Amygdala (tissue), 56 donors: ENCODE data around the gene TPST1.
"Not testable (repeated sequence)": the region's sequence is repeated elsewhere in the genome, so short reads cannot be mapped to it uniquely, and the experiment has no call there.

ENCODE experiments used
- DNase-seq, 56 donors: peaks; one replicate each; lab custom pipeline; 2025; lab: John Stamatoyannopoulos, UW

TPST1 gene

DNA sequence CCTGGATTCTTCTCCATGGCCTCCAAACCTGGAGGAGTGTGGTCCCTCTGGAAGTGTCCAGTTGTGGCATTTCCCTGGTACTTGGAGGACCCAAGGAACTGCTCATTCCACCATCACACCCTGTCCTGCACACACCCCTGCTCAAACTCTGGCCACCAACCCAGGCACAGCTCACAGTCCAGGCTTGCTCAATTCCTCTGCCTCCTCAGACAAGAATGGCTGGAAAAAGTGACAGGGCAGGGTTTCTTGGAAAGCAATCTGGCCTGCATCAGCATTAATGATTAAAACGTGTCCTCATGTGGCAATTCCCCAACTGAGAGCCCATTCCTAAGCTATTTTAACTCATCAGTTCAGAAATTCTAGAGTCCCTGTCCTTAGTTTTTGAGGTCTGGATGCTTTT lies 17.2 kb upstream of the TPST1 start:
- no peak for DNase-seq

DNA sequence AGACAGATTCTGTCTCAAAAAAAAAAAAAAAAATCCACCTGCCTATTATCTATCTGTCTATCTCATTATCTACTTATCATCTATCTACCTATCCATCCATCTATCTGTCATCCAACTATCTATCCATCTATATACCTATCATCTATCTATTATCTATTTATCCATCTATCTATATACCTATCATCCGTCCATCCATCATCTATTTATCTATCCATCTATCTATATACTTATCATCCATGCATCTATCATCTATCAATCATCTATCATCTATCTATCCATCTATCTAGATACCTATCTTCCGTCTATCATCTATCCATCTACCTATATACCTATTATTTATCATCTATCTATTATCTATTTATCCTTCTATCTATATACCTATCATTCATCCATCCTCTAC lies 16.5 kb upstream of the TPST1 start:
- no peak for DNase-seq

DNA sequence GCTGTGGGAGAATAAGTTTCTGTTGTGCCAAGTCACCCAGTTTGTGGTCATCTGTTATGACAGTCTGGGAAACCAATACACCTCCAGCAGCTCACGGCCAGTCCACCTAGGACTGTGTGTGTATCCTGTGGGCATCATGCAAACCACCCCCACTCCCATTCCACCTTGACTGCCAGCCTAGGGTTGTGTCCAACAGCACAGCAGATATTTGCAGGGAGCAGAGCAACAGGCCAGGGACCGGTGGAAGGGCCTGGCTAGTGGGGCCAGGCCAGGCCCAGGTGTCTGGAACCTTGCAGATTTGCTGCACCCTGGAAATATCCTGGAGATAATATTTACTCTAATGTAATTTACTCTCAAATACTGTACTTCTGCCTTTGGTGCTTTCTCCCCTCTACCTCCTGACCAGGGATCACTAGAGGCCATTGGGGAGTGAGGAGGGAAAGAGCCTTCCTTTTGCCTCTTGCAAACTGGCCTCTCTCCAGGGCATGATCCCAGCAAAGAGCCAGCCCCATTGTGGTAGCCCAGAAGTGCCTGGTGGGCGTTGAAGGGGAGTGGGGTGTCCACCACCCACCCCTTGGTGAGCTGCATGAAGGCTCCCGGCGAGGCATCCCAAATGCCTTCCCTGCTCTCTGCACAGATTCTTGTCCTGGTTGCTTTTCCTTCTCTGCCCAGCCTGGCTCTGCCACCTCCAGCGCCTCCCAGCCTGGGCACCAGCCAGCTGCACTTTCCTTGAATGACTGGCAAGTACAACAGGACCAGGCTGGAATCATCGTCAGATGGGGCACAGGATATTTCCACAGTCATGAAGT lies 15.2 kb upstream of the TPST1 start:
- peak in 1 of 56 donors; percentile 3 for DNase-seq

DNA sequence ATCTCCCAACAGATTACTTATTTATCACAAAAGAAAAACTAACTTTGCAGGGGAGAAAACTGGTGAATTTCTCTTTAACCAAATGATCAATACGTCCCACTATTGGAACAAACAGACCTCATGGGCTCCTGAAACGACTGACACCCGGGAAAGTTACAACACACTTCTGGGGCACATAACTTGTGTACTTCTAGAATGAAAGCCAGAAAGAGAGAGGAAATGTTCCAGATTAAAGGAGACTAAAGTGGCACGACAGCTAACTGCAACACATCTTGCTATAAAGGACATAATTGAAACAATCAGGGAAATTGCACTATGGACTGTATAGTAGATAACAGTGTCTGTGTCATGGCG lies 14.7 kb upstream of the TPST1 start:
- no peak for DNase-seq

DNA sequence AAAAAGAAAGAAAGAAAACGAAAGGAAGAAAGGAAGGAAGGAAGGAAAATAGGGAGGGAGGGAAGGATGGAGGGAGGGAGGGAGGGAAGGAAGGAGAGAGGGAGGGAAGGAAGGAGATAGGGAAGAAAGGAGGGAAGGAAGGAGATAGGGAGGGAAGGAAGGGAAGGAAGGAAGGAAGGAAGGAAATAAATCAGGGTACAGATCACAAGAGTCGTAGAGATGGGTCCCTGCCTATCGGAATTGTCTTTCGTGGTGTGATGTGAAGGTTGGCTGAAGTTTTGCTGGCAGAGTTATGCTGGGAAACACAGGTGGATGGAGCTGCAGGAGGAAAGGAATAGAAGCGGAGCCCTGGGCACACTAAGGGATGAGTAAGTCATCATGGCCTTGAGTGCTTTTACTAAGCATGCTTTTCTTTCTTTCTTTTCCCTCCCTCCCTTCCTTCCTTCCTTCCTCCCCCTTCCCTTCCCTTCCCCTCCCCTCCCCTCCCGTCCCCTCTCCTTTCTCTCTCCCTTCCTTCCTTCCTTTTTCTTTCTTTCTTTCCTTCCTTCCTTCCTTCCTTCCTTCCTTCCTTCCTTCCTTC lies 11.9 kb upstream of the TPST1 start:
- no peak for DNase-seq

DNA sequence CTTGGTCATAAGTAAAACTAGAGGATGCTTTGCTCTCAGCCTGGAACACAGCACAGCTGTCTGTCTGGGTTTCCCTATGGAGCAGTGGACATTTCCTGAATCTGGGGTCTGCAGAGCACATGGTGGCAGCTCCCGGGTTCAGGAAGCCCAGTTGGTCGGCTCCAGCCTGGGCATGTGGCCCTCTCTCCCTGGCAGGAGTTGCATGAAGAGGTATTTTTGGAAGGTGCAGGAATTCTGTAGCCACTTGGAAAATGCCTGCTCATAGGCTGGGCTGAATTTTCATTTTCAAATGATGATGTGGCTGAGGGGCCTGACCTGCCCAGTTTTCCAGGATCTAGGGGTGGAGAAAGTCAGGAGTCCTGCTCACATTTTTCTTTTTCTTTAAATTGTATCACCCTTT lies 6.7 kb upstream of the TPST1 start:
- DNase-seq, result no peak

DNA sequence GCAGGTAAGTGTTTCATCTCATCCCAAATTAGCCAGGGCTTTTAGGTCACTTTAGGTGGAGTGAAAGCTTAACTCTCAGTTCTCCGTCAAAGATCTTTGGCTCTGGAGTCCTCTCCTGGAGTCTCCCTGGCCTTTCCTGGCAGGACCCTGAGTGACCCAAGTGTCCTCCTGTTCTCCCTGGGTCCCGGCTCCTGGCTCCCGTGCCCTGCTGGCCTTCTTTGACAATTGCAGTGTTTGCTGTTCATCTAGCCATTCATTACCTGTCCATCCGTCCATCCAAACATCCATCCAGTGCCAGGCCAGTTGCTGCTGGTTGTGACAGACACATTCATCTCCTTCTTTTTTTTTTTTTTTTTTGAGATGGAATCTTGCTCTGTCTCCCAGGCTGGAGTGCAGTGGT lies 6.2 kb upstream of the TPST1 start:
- DNase-seq, result no peak

DNA sequence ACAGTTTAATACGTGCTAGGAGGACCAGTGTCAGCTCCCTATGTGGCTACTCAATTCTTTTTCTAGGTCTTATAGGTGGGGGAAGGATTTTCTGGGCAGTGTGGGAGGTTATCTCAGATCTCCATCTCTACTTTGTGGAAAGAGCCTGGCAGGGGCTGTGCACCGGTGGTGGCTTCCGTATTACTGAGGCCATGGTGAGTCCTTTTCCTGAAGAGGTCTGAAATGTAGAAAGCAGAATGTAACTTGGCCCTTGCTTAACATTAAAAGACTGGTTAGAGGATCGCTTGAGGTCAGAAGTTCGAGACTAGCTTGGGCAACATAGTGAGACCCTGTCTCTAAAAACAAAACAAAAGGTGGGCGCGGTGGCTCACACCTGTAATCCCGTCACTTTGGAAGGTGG lies 2.7 kb upstream of the TPST1 start:
- DNase-seq, result no peak

DNA sequence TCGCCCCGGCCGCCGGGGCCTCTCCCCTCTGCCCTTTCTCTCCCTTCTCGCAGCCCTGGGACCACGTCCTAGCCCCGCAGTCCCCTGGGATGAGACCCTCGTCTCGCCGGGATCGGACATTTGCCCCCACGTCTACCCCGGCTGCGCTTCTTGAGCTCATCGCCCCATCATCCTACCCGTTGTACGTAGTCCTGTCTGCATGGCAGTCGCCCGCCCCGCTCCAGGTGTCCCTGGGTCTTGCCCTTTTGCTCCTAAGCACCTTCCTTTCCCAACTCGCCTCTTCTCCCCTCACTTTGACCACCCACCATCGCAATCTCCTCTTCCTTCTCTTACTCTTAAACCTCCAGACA lies 582 bp downstream of the TPST1 start:
- DNase-seq, result peak in 16 of 56 donors; percentile 17 to 54 (median 28)

DNA sequence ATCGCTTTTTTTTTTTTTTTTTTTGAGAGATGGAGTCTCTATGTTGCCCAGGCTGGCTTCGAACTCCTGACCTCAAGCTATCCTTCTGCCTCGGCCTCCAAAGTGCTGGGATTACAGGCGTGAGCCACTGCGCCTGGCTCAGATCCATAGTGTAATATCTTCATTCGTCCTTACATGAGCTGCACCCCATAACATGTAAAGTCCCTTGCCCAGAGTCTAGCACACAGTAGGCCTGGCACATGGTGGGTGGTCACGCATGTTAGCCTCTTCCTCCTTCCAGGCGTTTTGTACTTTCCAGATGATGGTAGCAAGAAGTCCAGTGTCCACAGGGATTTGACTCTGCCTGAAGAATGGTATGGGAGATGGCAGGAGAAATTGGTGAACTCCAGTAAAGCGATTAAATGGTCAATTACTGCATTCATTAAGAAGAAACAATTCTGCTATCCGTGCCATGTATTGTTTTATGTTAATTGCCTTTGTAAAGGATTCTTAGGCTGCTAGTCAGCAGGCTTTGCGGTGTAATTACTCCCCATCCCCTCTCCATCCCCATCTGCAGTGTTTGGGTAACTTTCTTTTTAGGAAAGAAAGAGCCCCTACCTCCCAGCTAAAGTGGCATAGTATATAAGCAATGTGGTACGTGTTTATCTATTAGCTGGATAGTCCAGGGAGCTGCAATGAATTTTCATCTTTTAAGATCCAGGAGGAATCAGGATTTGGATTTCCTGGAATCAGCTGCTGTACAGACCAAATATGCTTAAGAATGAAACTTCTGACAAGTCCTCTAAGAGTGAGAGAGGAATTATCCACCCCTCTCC lies 1.2 kb downstream of the TPST1 start:
- DNase-seq, result peak in 2 of 56 donors; percentile 7 to 24

DNA sequence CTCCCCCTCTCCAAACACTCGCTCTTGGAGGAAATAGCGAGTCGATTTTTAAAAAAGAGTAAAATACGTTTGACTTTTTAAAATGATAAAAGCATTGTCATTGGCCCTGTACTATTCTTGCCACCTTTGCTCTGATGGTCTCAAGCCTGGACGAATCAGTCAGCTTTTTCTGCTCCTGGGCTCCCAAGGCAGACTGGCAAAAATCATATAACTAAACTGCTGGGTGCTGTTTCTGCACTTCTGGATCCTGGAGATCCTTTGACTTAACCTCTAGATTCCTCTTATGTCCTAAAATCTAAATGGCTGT lies 1.8 kb downstream of the TPST1 start:
- no peak for DNase-seq

DNA sequence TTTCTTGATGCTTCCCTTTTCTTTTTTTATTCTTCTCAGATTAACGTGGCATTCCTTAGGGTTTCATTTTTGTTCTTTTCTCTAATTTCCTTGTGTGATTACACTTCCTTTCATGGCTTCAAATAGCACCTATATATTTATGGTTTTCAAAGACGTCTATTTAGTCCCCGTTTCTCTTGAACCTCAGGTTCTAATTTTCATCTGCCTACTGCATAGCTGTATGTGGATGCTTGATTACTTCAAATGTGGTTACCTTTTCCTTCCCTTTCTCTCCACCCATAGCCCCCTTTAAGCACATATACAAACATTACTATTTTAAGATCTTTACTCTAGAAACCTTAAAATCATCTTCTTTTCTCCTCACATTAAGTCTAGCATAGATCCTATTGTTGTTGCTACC lies 2.4 kb downstream of the TPST1 start:
- DNase-seq, result no peak

DNA sequence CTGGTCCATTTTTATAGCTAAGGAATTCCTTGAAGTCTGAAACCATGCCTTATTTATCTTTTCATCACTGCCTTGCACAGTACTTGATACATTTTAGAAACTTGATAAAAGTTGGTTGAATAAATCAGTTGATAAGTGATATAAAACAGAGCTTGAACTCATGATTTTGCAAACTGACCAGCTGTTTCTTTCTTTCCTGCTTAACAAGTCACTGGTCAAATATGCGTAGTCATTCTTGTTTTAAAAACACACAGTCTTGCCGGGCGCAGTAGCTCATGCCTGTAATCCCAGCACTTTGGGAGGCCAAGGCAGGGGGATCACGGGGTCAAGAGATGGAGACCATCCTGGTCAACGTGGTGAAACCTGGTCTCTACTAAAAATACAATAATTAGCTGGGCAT lies 6.3 kb downstream of the TPST1 start:
- DNase-seq, result no peak

DNA sequence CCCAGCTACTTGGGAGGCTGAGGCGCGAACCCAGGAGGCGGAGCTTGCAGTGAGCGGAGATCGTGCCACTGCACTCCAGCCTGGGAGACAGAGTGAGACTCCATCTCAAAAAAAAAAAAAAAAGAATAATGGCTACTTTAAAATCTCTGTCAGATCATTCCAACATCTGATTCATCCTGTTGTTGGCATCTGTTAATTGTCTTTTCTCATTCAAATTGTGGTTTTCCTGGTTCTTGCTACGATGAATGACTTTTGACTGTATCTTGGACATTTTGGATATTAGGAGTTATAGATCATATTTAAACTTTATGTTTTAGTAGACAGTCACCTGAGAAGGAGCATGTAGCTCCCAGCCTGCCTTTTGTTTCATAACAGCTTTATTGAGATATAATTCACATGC lies 8.5 kb downstream of the TPST1 start:
- no peak for DNase-seq

DNA sequence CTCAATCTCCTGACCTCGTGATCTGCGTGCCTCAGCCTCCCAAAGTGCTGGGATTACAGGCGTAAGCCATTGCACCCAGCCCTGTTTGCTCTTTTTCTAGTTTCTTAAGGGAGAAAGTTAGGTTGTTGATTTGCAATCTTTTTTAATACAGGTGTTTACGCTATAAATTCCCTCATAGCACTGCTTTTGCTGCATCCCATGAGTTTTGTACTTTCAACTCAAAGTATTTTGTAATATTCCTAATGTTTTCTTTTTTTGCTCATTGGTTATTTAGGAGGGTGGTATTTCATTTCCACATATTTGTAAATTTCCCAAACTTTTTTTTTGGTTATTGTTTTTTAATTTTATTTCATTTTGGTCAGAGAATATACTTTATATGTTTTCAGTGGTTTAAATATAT lies 11.6 kb downstream of the TPST1 start:
- DNase-seq, result no peak

DNA sequence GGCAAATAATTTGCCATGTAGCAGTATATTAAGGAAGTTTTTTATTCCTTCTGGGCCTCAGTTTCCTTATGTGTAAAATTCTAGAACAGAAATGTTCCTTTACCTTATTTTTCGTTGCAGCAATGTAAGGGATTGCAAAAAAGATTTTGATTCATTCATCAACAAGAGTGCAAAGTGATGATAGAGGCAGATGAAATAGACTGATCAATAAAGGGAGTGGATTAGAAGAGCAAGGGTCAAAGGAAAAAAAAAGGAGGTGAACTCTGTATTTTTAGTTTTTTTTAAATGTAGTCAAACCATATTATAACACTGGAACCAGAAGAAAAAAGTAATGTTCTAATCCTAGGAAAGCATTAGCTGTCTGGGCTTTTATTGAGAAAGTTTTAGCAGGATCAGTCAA lies 14.7 kb downstream of the TPST1 start:
- DNase-seq, result no peak

DNA sequence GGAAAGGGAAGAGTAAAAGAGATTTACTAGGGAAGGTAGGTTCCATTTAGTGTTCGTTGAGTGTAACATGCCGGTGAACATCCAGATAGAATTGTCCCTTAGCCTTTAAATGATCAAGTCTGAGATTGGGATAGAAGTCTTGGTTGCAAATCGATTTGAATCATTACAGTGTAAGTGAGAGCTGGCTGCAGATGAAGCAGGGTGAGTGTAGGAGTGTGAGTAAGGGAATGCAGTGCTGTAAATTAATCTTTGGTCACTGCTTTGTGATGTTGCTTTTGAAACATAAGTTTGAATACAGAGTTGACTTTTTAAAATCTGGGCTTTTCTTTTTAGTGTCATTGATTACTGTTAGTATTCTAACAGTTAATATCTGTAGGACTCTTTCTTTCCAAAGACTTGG lies 16.3 kb downstream of the TPST1 start:
- DNase-seq, result no peak

DNA sequence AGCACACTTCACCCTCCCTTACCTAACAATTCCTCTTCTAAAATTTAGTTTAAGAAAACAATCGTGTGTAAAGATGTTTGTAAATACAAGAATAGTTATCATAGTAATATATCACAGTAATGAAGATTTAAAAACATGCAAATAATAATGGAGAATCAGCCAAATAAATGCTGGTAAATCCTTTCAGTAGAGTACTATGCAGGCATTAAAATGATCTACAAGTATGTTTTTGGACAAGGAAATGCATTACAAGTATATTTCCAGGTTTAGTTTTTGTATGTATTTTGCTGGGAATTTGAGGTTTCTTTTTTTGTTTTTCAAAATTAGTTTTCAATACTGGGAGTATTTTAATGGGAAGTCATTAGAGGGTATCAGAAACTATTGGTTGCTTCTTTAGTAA lies 22.7 kb downstream of the TPST1 start:
- DNase-seq, result no peak

DNA sequence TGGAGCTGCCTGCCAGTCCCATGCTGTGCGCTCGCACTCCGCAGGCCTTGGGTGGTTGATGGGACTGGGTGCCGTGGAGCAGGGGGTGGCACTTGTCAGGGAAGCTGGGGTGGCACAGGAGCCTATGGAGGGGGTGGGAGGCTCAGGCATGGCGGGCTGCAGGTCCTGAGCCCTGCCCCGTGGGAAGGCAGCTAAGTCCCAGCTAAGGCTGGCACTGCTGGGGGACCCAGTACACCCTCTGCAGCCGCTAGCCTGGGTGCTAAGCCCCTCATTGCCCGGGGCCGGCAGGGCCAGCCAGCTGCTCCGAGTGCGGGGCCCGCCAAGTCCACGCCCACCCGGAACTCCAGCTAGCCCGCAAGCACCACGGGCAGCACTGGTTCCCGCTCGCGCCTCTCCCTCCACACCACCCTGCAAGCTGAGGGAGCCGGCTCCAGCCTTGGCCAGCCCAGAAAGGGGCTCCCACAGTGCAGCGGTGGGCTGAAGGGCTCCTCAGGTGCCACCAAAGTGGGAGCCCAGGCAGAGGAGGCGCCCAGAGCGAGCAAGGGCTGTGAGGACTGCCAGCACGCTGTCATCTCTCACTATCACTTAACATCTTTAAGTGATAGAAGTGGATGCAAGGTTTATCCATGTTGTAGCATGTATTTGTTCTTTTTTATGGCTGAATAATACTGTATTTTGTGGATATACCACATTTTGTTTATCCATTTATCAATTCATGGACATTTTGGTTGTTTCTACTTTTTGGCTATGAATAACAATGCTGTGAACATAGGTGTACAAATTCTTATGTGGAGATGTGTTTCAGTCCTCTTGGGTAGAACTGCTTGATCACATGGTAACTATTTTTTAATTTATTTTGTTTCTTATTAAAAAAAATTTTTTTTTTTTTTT lies 26.4 kb downstream of the TPST1 start:
- DNase-seq, result not testable (repeated sequence)

DNA sequence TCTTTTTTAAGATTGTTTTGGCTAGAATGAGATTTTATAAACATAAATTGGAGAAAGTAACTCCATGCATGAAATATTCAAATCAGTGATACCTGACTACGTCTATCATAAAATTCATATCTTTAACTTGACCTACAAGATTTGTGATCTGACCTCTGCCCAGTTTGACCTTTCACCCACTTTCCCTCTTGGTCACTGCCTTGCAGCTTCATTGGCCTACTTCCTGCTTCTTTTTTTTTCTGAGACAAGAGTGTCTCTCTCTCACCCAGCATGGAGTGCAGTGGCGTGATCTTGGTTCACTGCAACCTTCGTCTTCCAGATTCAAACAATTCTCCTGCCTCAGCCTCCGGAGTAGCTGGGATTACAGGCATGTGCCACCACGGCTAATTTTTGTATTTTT lies 28.5 kb downstream of the TPST1 start:
- no peak for DNase-seq

DNA sequence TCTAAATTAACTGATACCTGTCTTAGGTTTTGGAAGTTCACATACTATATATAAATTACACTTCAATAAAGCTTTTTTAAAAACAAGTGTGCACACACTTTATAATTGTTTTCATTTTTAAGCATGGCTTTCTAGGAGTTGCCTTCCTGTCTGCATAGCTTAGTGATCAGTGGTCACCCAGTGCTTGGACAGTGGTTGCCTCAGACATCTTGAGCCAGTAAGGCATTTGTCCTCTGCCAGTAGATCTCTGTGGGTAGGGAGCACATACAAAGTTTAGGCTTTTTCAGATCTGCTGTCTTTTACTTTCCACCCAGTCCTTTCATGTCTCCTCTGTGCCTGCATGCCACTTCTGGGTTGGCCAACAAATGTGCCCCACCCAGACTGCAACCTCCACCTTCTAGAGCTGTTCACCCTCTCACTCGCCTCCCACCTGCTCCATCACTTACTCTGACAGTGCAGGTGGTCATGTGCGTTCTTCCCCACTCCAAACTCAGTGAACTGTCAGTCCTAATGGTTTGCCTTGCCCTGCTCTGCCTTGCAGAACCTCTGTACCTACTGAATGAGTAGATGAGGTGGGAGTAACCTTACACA lies 31.7 kb downstream of the TPST1 start:
- DNase-seq, result no peak
